ENCODE results near the gene ZNF543. TPM values are rescaled to one million over a fixed set of nuclear protein-coding genes. Genes with fewer than 3 reads are reported as not detected.

The ZNF543 gene
- total and polyA plus RNA-seq, 9 of the 15 experiments (the other 6 are each of a cell fraction or from before 2014, with no cell fraction given) = 0.14 to 5.5 (median 2.4) TPM

DNA sequence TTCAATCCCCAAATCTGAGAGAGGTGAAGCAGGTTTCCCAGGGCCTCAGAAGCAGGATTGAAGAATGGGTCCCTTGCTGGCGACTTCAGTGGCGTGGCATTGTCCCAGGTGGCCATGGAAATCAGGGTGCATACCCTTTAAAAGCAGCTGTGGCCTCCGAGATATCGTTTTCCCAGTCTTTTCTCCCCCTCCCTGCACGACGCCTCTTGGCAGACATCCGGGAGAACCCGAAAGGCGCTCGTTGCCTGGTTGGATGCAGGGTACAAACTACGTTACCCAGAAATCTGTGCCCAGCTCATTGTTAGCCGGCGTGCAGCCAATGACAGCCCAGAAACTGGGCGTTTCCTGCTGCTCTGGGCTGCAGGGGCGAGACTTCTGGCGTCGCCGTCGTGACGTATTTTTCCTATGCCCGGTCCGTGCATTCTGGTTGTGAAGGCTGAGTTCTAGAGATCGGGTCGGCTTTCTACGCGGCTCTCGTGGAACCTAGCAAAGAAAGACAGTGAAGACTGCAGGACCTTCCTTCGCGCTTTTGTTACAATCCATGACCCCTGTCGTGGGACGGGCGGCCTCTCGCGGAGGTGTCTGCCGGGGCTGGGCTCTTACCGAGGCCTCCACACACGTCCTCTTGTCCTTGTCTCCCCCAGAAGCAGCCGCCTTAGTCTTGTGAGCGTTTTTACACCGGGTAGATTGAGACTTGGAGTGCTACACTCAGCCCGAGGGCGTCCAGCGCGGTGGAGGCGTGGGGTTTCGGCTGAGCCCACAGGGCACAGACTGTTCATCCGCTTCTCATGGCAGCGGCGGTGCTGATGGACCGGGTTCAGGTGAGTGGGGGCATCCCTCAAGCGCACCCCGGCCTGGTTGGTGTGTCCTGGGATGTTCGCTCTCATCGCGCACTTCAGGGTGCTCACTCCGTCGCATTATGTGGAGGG, 30.9 kb downstream of the ZNF543 start, which contains the start of gene ZNF304 (continued):
- TF ChIP-seq MYC (IDR thresholded peaks at IDR 0.05; ENCODE audit: low read depth, low read length) = no peak; the same call in 1 of the 2 replicates
- no peak for TF ChIP-seq MYC (CRISPR knock-in tag; IDR thresholded peaks at IDR 0.05; ENCODE audit: borderline replicate concordance, low read depth)
- peak; percentile 11; the same call in 1 of the 2 replicates for TF ChIP-seq RFX1 (IDR thresholded peaks at IDR 0.05)
- peak; percentile 45; the same call in 1 of the 2 replicates for TF ChIP-seq CBFA2T3 (IDR thresholded peaks at IDR 0.05)
- TF ChIP-seq, protein P1, sequence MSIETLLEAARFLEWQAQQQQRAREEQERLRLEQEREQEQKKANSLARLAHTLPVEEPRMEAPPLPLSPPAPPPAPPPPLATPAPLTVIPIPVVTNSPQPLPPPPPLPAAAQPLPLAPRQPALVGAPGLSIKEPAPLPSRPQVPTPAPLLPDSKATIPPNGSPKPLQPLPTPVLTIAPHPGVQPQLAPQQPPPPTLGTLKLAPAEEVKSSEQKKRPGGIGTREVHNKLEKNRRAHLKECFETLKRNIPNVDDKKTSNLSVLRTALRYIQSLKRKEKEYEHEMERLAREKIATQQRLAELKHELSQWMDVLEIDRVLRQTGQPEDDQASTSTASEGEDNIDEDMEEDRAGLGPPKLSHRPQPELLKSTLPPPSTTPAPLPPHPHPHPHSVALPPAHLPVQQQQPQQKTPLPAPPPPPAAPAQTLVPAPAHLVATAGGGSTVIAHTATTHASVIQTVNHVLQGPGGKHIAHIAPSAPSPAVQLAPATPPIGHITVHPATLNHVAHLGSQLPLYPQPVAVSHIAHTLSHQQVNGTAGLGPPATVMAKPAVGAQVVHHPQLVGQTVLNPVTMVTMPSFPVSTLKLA (conservative IDR thresholded peaks at IDR 0.05) = peak; percentile 66 to 82
- TF ChIP-seq, protein P2, sequence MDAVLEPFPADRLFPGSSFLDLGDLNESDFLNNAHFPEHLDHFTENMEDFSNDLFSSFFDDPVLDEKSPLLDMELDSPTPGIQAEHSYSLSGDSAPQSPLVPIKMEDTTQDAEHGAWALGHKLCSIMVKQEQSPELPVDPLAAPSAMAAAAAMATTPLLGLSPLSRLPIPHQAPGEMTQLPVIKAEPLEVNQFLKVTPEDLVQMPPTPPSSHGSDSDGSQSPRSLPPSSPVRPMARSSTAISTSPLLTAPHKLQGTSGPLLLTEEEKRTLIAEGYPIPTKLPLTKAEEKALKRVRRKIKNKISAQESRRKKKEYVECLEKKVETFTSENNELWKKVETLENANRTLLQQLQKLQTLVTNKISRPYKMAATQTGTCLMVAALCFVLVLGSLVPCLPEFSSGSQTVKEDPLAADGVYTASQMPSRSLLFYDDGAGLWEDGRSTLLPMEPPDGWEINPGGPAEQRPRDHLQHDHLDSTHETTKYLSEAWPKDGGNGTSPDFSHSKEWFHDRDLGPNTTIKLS (IDR thresholded peaks at IDR 0.05; ENCODE audit: borderline replicate concordance, low read depth) = peak; percentile 76
- TF ChIP-seq ARID1B (IDR thresholded peaks at IDR 0.05) = no peak
- TF ChIP-seq CBX1 (IDR thresholded peaks at IDR 0.05; ENCODE audit: low read depth) = peak; percentile 42; the same call in 1 of the 2 replicates
- peak; percentile 60 for TF ChIP-seq POLR2G (IDR thresholded peaks at IDR 0.05; ENCODE audit: low read depth, low read length)
- no peak for TF ChIP-seq ERF (CRISPR knock-in tag; IDR thresholded peaks at IDR 0.05)
- no peak for TF ChIP-seq ZNF253 (CRISPR knock-in tag; conservative IDR thresholded peaks at IDR 0.05)
- TF ChIP-seq GABPA (tag; conservative IDR thresholded peaks at IDR 0.05; ENCODE audit: low read depth) = peak; percentile 90
- peak; percentile 20 for TF ChIP-seq SAP30 (IDR thresholded peaks at IDR 0.05; ENCODE audit: borderline replicate concordance, insufficient read depth, low read depth, low read length, poor library complexity, severe bottlenecking)
- TF ChIP-seq PRMT5 (CRISPR knock-in tag; IDR thresholded peaks at IDR 0.05) = no peak
- 0 out of 2 replicates have a peak, but pooled peaks have one; percentile 12 for TF ChIP-seq TEAD4 (IDR thresholded peaks at IDR 0.05; ENCODE audit: low read length)
- TF ChIP-seq TEAD4 (CRISPR knock-in tag; IDR thresholded peaks at IDR 0.05; ENCODE audit: borderline replicate concordance) = no peak
- TF ChIP-seq, protein P3, sequence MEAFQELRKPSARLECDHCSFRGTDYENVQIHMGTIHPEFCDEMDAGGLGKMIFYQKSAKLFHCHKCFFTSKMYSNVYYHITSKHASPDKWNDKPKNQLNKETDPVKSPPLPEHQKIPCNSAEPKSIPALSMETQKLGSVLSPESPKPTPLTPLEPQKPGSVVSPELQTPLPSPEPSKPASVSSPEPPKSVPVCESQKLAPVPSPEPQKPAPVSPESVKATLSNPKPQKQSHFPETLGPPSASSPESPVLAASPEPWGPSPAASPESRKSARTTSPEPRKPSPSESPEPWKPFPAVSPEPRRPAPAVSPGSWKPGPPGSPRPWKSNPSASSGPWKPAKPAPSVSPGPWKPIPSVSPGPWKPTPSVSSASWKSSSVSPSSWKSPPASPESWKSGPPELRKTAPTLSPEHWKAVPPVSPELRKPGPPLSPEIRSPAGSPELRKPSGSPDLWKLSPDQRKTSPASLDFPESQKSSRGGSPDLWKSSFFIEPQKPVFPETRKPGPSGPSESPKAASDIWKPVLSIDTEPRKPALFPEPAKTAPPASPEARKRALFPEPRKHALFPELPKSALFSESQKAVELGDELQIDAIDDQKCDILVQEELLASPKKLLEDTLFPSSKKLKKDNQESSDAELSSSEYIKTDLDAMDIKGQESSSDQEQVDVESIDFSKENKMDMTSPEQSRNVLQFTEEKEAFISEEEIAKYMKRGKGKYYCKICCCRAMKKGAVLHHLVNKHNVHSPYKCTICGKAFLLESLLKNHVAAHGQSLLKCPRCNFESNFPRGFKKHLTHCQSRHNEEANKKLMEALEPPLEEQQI (IDR thresholded peaks at IDR 0.05) = no peak
- TF ChIP-seq EZH2 (IDR thresholded peaks at IDR 0.05; ENCODE audit: borderline replicate concordance, low read depth, low read length) = no peak
- TF ChIP-seq CREM (IDR thresholded peaks at IDR 0.05; ENCODE audit: low read depth) = peak; percentile 99
- 0 out of 2 replicates have a peak, but pooled peaks have one; percentile 34 for TF ChIP-seq LCOR (CRISPR knock-in tag; IDR thresholded peaks at IDR 0.05)
